Astrocyte (in vitro differentiated cells and primary cell): ENCODE measurements around the gene MUC13.

Experiments used
- EZH2 ChIP-seq: IDR thresholded peaks from 2 replicates; pipeline ENCODE4 v1.6.1; 2012; ENCODE audit warnings: mild to moderate bottlenecking, low read length, inconsistent platforms; ENCODE audit not compliant: insufficient read depth
- TF ChIP-seq, protein P1 (sequence below): IDR thresholded peaks from 2 replicates; pipeline ENCODE4 v1.5.1; 2011; ENCODE audit warnings: low read depth, mild to moderate bottlenecking, inconsistent platforms, low read length, moderate library complexity; ENCODE audit not compliant: insufficient read depth

DNA sequence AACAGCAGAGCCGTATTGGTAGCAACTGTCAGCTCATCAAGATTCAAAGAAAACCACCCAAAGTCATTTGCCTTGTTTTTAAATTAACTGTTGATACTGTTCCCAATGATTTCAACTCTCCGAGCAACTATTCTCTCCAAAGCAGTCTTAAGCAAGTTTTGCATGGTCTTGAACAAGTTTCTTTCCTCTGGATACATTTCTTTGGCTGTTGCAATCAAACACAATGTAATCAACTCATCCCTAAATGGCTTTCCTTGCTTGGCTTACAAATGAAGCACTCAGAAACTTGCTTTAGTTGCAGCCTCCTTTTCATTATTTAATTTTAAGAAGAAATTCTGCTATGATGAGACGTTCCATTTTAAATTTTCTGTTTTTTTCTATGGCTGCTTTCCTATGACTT is 15.5 kb upstream of the MUC13 start:
- TF ChIP-seq, protein P1, sequence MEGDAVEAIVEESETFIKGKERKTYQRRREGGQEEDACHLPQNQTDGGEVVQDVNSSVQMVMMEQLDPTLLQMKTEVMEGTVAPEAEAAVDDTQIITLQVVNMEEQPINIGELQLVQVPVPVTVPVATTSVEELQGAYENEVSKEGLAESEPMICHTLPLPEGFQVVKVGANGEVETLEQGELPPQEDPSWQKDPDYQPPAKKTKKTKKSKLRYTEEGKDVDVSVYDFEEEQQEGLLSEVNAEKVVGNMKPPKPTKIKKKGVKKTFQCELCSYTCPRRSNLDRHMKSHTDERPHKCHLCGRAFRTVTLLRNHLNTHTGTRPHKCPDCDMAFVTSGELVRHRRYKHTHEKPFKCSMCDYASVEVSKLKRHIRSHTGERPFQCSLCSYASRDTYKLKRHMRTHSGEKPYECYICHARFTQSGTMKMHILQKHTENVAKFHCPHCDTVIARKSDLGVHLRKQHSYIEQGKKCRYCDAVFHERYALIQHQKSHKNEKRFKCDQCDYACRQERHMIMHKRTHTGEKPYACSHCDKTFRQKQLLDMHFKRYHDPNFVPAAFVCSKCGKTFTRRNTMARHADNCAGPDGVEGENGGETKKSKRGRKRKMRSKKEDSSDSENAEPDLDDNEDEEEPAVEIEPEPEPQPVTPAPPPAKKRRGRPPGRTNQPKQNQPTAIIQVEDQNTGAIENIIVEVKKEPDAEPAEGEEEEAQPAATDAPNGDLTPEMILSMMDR = no peak
- no peak for TF ChIP-seq EZH2
